GM18505 (cell line): Measurements from ENCODE around the gene PLCXD1.

ENCODE experiments used
- ATAC-seq: cut with Tn5 transposase; IDR thresholded peaks from one replicate; pipeline ENCODE4 v1.9.1; 2021; ENCODE audit not compliant: unreplicated experiment
- POLR2A ChIP-seq: IDR thresholded peaks from 4 replicates; pipeline ENCODE4 v1.6.1; 2011; ENCODE audit warnings: borderline replicate concordance; ENCODE audit not compliant: insufficient read depth, insufficient read length; ENCODE audit errors: extremely low read depth

PLCXD1 gene

GRCh38 chrX:337331-337831, 56.2 kb downstream of the PLCXD1 start:
- TF ChIP-seq POLR2A, result no peak
- no peak for ATAC-seq

GRCh38 chrX:338281-338835, 57.2 kb downstream of the PLCXD1 start:
- ATAC-seq, result no peak
- TF ChIP-seq POLR2A, result no peak

GRCh38 chrX:338836-339400, 57.7 kb downstream of the PLCXD1 start:
- ATAC-seq, result no peak
- TF ChIP-seq POLR2A, result no peak

GRCh38 chrX:340121-340520, 58.9 kb downstream of the PLCXD1 start:
- no peak for ATAC-seq
- TF ChIP-seq POLR2A, result no peak

GRCh38 chrX:340641-341423, 59.7 kb downstream of the PLCXD1 start:
- no peak for ATAC-seq
- TF ChIP-seq POLR2A, result no peak

- no peak for ATAC-seq
- no peak for TF ChIP-seq POLR2A
Measured at GRCh38 chrX:341541-342101, 60.4 kb downstream of the PLCXD1 start.

GRCh38 chrX:344371-344901, 63.3 kb downstream of the PLCXD1 start:
- no peak for TF ChIP-seq POLR2A
- ATAC-seq, result no peak

- TF ChIP-seq POLR2A, result no peak
- ATAC-seq, result no peak
Measured at GRCh38 chrX:345020-345925, 64.1 kb downstream of the PLCXD1 start.

GRCh38 chrX:346034-346813, 65.0 kb downstream of the PLCXD1 start:
- TF ChIP-seq POLR2A, result no peak
- ATAC-seq, result no peak

- no peak for ATAC-seq
- no peak for TF ChIP-seq POLR2A
Measured at GRCh38 chrX:347351-348117, 66.4 kb downstream of the PLCXD1 start.

- TF ChIP-seq POLR2A, result no peak
- ATAC-seq, result no peak
Measured at GRCh38 chrX:348461-349117, 67.4 kb downstream of the PLCXD1 start.
